Keratinocyte (primary cell): ENCODE data around the gene FBRS. TPM values are rescaled to one million over a fixed set of nuclear protein-coding genes. Genes with fewer than 3 reads are reported as not detected.

ENCODE experiments used
- DNase-seq: peaks from one replicate; pipeline ENCODE4 v3.0.0-alpha.2; 2011; ENCODE audit warnings: low read depth, missing footprints, low spot score
- FAIRE-seq: peaks from 2 replicates; lab custom pipeline; 2011; peaks lifted over from hg19 to GRCh38; lab: Jason Lieb, UNC
- H2AFZ ChIP-seq: 2 replicates; pipeline ENCODE4 v1.6.0; 2012; ENCODE audit warnings: low read length, control low read depth, inconsistent platforms; ENCODE audit not compliant: control insufficient read depth
- H3K27ac ChIP-seq: 2 replicates; pipeline ENCODE4 v1.5.1; 2011; ENCODE audit warnings: low read length; ENCODE audit not compliant: control insufficient read depth, insufficient read depth
- H3K27me3 ChIP-seq: 3 replicates; pipeline ENCODE4 v1.6.0; 2011; ENCODE audit warnings: low read length; ENCODE audit not compliant: control insufficient read depth, insufficient read depth; ENCODE audit errors: extremely low read depth
- H3K36me3 ChIP-seq, 2 experiments: 2 replicates in 1 of 2; 3 replicates in 1 of 2; pipeline ENCODE4 v1.5.1; 2011; ENCODE audit warnings: low read length in 2 of 2, mild to moderate bottlenecking in 1 of 2; ENCODE audit not compliant: control insufficient read depth in 2 of 2, insufficient read depth in 2 of 2; ENCODE audit errors: extremely low read depth in 1 of 2
- H3K4me1 ChIP-seq: 3 replicates; pipeline ENCODE4 v1.5.1; 2011; ENCODE audit warnings: low read length; ENCODE audit not compliant: control insufficient read depth, insufficient read depth; ENCODE audit errors: extremely low read depth
- H3K4me2 ChIP-seq: 3 replicates; pipeline ENCODE4 v1.6.0; 2011; ENCODE audit warnings: low read depth, low read length; ENCODE audit not compliant: control insufficient read depth, insufficient read depth; ENCODE audit errors: extremely low read depth
- H3K4me3 ChIP-seq, 3 experiments: fragments of 200-600 bp in 1 of 3; sonication (generic) in 1 of 3; 2 replicates in 2 of 3; 3 replicates in 1 of 3; pipeline ENCODE4 v1.5.1; 2011 to 2016; ENCODE audit warnings: low read length in 3 of 3, mild to moderate bottlenecking in 3 of 3, control low read depth in 2 of 3, inconsistent platforms in 1 of 3, low read depth in 1 of 3, mixed read lengths in 1 of 3, mixed run types in 1 of 3, moderate library complexity in 1 of 3; ENCODE audit not compliant: control insufficient read depth in 2 of 3, insufficient read depth in 2 of 3; ENCODE audit errors: extremely low read depth in 1 of 3
- H3K79me2 ChIP-seq: 2 replicates; pipeline ENCODE4 v1.6.0; 2012; ENCODE audit warnings: low read length; ENCODE audit not compliant: control insufficient read depth, insufficient read depth
- H3K9ac ChIP-seq: 3 replicates; pipeline ENCODE4 v1.6.0; 2011; ENCODE audit warnings: low read length; ENCODE audit not compliant: control insufficient read depth, insufficient read depth; ENCODE audit errors: extremely low read depth
- H3K9me1 ChIP-seq: 3 replicates; pipeline ENCODE4 v1.6.0; 2011; ENCODE audit warnings: low read length; ENCODE audit not compliant: control insufficient read depth, insufficient read depth; ENCODE audit errors: extremely low read depth
- H3K9me3 ChIP-seq: 2 replicates; pipeline ENCODE4 v1.5.1; 2012; ENCODE audit warnings: low read depth, low read length; ENCODE audit not compliant: control insufficient read depth
- H4K20me1 ChIP-seq: 3 replicates; pipeline ENCODE4 v1.6.0; 2011; ENCODE audit warnings: low read length; ENCODE audit not compliant: control insufficient read depth, insufficient read depth; ENCODE audit errors: extremely low read depth
- EZH2 ChIP-seq: IDR thresholded peaks from one replicate; pipeline ENCODE4 v1.6.1; 2012; ENCODE audit warnings: inconsistent platforms, mild to moderate bottlenecking, low read length, moderate library complexity
- dilution Hi-C: fragments of 300-500 bp; cut with MboI; formaldehyde crosslinking; loops from one replicate; pipeline ENCODE4 v1.7.0; 2020; ENCODE audit warnings: low sequenced_read_pairs; ENCODE audit not compliant: extremely low pct_ligation_motif_present
- polyA plus RNA-seq, 5 experiments: library from polyadenylated mRNA; depleted of rRNA in 3 of 5; stranded (reverse) in 3 of 5; stranded (forward) in 1 of 5; unstranded in 1 of 5; fragments of >200 nt; gene quantifications; 1 replicate in 1 of 5; 2 replicates in 3 of 5; 3 replicates in 1 of 5; pipeline versions ENCODE4 v1.2.1 to v1.2.3, GENCODE V29; 2011 to 2012; ENCODE audit warnings: missing spikeins in 2 of 5, low read depth in 1 of 5, low replicate concordance in 1 of 5
- TF ChIP-seq, protein P1 (sequence below), 3 experiments: IDR thresholded peaks in 1 of 3; conservative IDR thresholded peaks in 1 of 3; optimal IDR thresholded peaks in 1 of 3; 2 replicates in 2 of 3; 3 replicates in 1 of 3; pipeline versions ENCODE3 to v1.5.1; 2011; ENCODE audit warnings: low read length in 3 of 3, mild to moderate bottlenecking in 3 of 3, moderate library complexity in 2 of 3, control low read depth in 1 of 3, inconsistent platforms in 1 of 3; ENCODE audit not compliant: insufficient read depth in 2 of 3; ENCODE audit errors: extremely low read depth in 1 of 3

The FBRS gene
- polyA plus RNA-seq, 1 donor (not counting 4 experiments of a cell fraction or from before 2014, with no cell fraction given), result 5.1 TPM

DNA sequence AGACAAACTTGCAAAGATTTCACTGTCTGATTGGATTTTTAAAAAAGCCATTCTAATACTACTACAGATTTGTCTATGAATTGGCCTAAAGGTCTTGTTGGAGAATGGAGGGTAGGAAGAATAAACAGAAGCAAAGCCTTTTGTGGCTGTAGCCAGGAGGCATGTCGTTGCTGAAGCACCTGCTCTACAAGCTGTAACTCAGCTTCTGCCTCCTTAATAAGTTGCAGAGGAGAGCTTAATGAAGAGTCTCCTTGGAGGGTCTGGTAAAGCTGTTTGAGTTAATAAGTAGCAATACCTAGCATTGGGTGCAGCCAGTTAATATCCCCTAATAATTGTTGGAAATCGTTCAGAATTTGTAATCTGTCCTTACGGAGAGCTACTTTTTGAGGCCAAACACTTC is 38.1 kb upstream of the FBRS start:
- dilution Hi-C loops, result no loop called here
- DNase-seq, result no peak
- Histone ChIP-seq H3K9ac (no peak overlapping the region), H3K27me3 (no peaks in the 10 kb centered on the region), H3K9me1 (no peaks in the 10 kb centered on the region), H3K4me1 (peaks cover 11% of the 10 kb centered on the region), H3K36me3 (no peaks in the 10 kb centered on the region), H3K4me2 (no peak overlapping the region), H3K9me3 (peaks cover 10% of the 10 kb centered on the region), H2AFZ (no peak overlapping the region), H3K27ac (no peak overlapping the region), H3K79me2 (no peaks in the 10 kb centered on the region), H3K4me3 (no peak overlapping the region), H4K20me1 (no peaks in the 10 kb centered on the region)
- TF ChIP-seq, protein P1, sequence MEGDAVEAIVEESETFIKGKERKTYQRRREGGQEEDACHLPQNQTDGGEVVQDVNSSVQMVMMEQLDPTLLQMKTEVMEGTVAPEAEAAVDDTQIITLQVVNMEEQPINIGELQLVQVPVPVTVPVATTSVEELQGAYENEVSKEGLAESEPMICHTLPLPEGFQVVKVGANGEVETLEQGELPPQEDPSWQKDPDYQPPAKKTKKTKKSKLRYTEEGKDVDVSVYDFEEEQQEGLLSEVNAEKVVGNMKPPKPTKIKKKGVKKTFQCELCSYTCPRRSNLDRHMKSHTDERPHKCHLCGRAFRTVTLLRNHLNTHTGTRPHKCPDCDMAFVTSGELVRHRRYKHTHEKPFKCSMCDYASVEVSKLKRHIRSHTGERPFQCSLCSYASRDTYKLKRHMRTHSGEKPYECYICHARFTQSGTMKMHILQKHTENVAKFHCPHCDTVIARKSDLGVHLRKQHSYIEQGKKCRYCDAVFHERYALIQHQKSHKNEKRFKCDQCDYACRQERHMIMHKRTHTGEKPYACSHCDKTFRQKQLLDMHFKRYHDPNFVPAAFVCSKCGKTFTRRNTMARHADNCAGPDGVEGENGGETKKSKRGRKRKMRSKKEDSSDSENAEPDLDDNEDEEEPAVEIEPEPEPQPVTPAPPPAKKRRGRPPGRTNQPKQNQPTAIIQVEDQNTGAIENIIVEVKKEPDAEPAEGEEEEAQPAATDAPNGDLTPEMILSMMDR (optimal IDR thresholded peaks at IDR 0.05 in 1 of 3, IDR thresholded peaks at IDR 0.05 in 1 of 3, conservative IDR thresholded peaks at IDR 0.05 in 1 of 3; ENCODE audit: extremely low read depth in 1 of 3, insufficient read depth in 2 of 3, low read length in 3 of 3), result no peak
- no peak for TF ChIP-seq EZH2
- FAIRE-seq, result no peak

DNA sequence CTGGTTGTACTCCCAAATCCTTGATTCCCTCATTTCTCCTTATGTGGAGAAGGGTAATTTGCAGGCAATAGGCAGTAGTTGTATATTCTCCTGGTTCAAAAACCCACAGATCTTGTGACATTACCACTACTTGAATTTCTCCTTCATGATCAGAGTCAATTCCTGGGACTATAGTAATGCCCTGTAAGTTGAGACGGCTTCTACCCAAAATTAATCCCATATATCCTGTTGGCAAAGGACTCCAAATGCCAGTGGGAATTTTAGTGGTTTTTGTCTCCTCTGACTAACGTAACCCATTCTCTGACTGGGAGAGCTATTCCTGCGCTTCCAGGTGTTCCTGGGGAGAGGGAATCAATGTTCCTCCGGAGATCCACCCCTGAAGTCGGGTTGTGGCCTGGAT is 36.5 kb upstream of the FBRS start:
- DNase-seq (no peak), FAIRE-seq (no peak)
- Histone ChIP-seq H4K20me1 (no peaks in the 10 kb centered on the region), H3K79me2 (no peaks in the 10 kb centered on the region), H3K9me1 (no peaks in the 10 kb centered on the region), H3K27ac (no peak overlapping the region), H3K9me3 (peaks cover 7% of the 10 kb centered on the region), H3K4me1 (peaks cover 11% of the 10 kb centered on the region), H3K27me3 (no peaks in the 10 kb centered on the region), H3K9ac (no peak overlapping the region), H3K36me3 (no peaks in the 10 kb centered on the region), H3K4me3 (no peak overlapping the region), H3K4me2 (no peak overlapping the region), H2AFZ (no peak overlapping the region)
- TF ChIP-seq, protein P1 (optimal IDR thresholded peaks at IDR 0.05 in 1 of 3, IDR thresholded peaks at IDR 0.05 in 1 of 3, conservative IDR thresholded peaks at IDR 0.05 in 1 of 3; ENCODE audit: extremely low read depth in 1 of 3, insufficient read depth in 2 of 3, low read length in 3 of 3), result no peak
- no peak for TF ChIP-seq EZH2
- dilution Hi-C loops, result no loop called here
